Activated T-helper 1 cell treated with anti-CD3 and anti-CD28 coated beads, Interleukin-12 subunit alpha, Interleukin-12 subunit beta, Interleukin-2, Interleukin-4 antibody, amounts not matched to agents 30 ng/mL and 10 ng/mL and 1 ng/mL, durations not matched to agents 14 hours and 24 hours and 36 hours (primary cell): ENCODE results near the gene CFL2. TPM values are rescaled to one million over a fixed set of nuclear protein-coding genes. Genes with fewer than 3 reads are reported as not detected.
A peak's percentile ranks its signal among the peaks of the same experiment; 100 is the strongest.
"Not testable (repeated sequence)": the region's sequence is repeated elsewhere in the genome, so short reads cannot be mapped to it uniquely, and the experiment has no call there.

Source experiments
- DNase-seq: peaks from one replicate; pipeline ENCODE4 v3.0.0; 2021; ENCODE audit warnings: low spot score
- H3K27ac Mint-ChIP-seq: one replicate; pipeline ENCODE4 v1.8.0; 2021; ENCODE audit warnings: mild to moderate bottlenecking, mixed read lengths
- H3K27me3 Mint-ChIP-seq: one replicate; pipeline ENCODE4 v1.8.0; 2022; ENCODE audit warnings: mild to moderate bottlenecking, moderate library complexity, mixed read lengths; ENCODE audit not compliant: insufficient read depth
- H3K36me3 Mint-ChIP-seq: one replicate; pipeline ENCODE4 v1.8.0; 2021; ENCODE audit warnings: low read depth, mixed read lengths
- H3K4me1 Mint-ChIP-seq: one replicate; pipeline ENCODE4 v1.8.0; 2021; ENCODE audit warnings: low read depth, mixed read lengths
- H3K4me3 Mint-ChIP-seq: one replicate; pipeline ENCODE4 v1.8.0; 2021; ENCODE audit warnings: mild to moderate bottlenecking, moderate library complexity, mixed read lengths
- H3K9me3 Mint-ChIP-seq: one replicate; pipeline ENCODE4 v1.8.0; 2021; ENCODE audit warnings: mixed read lengths
- intact Hi-C: fragments of 100-400 bp; cut with micrococcal nuclease; formaldehyde crosslinking; loops from one replicate; pipeline ENCODE4 v1.15.1; 2024
- total RNA-seq: library from RNA; stranded (reverse); gene quantifications from 2 replicates; pipeline ENCODE4 v1.2.3, GENCODE V29; 2022

Gene CFL2
- 8.3 and 9.2 TPM in 2 replicates for total RNA-seq

- Mint-ChIP-seq H3K4me1 (peaks cover 33% of the 10 kb centered on the region), H3K4me3 (peak within 1 kb of the TSS; percentile 95), H3K27me3 (peaks cover 9% of the 10 kb centered on the region), H3K9me3 (no peaks in the 10 kb centered on the region), H3K36me3 (peaks cover 18% of the 10 kb centered on the region), H3K27ac (peak within 1 kb of the TSS; percentile 95)
- peak; percentile 51 for DNase-seq
- intact Hi-C loops: loop anchor here (1.0 to 10.0 kb wide), 6 partner anchors 84 to 702 kb away; partner anchors contain the start of genes FAM177A1, SNX6 and SRP54
These were observed at the start of gene CFL2 for GRCh38 chr14:34714320-34715126. Gene CFL2 (minus strand): TSS chr14:34714593. CDS start chr14:34714540, 53 bp downstream.

GRCh38 chr14:34755215-34755614, 40.8 kb upstream of the CFL2 start:
- H3K4me3 Mint-ChIP-seq: no peak overlapping the region
- DNase-seq: no peak
- no peaks in the 10 kb centered on the region for H3K4me1 Mint-ChIP-seq
- no peak overlapping the region for H3K27ac Mint-ChIP-seq
- H3K9me3 Mint-ChIP-seq: no peaks in the 10 kb centered on the region
- peaks cover 28% of the 10 kb centered on the region for H3K36me3 Mint-ChIP-seq
- no peaks in the 10 kb centered on the region for H3K27me3 Mint-ChIP-seq
- intact Hi-C loops: no loop called here

- Mint-ChIP-seq H3K27me3 (no peaks in the 10 kb centered on the region), H3K4me3 (no peak overlapping the region), H3K9me3 (no peaks in the 10 kb centered on the region), H3K36me3 (peaks cover 25% of the 10 kb centered on the region), H3K27ac (no peak overlapping the region), H3K4me1 (no peaks in the 10 kb centered on the region)
- intact Hi-C loops: no loop called here
- DNase-seq: no peak
These were observed 40.3 kb upstream of the CFL2 start for GRCh38 chr14:34754687-34755086.

- H3K27ac Mint-ChIP-seq: no peak overlapping the region
- H3K4me3 Mint-ChIP-seq: no peak overlapping the region
- H3K9me3 Mint-ChIP-seq: no peaks in the 10 kb centered on the region
- intact Hi-C loops: no loop called here
- H3K36me3 Mint-ChIP-seq: peaks cover 18% of the 10 kb centered on the region
- DNase-seq: no peak
- H3K4me1 Mint-ChIP-seq: no peaks in the 10 kb centered on the region
- no peaks in the 10 kb centered on the region for H3K27me3 Mint-ChIP-seq
These were observed 36.3 kb upstream of the CFL2 start for GRCh38 chr14:34750670-34751069.

- H3K9me3 Mint-ChIP-seq: no peaks in the 10 kb centered on the region
- H3K4me3 Mint-ChIP-seq: no peak overlapping the region
- peaks cover 14% of the 10 kb centered on the region for H3K36me3 Mint-ChIP-seq
- DNase-seq: no peak
- no peak overlapping the region for H3K27ac Mint-ChIP-seq
- no peaks in the 10 kb centered on the region for H3K4me1 Mint-ChIP-seq
- intact Hi-C loops: no loop called here
- H3K27me3 Mint-ChIP-seq: no peaks in the 10 kb centered on the region
These were observed 35.8 kb upstream of the CFL2 start for GRCh38 chr14:34750233-34750632.

- Mint-ChIP-seq H3K4me1 (no peaks in the 10 kb centered on the region), H3K9me3 (no peaks in the 10 kb centered on the region), H3K4me3 (no peak overlapping the region), H3K27ac (no peak overlapping the region), H3K36me3 (peaks cover 13% of the 10 kb centered on the region), H3K27me3 (no peaks in the 10 kb centered on the region)
- no peak for DNase-seq
- intact Hi-C loops: no loop called here
These were observed 35.0 kb upstream of the CFL2 start for GRCh38 chr14:34749408-34749807.

- Mint-ChIP-seq H3K36me3 (no peaks in the 10 kb centered on the region), H3K4me3 (no peak overlapping the region), H3K4me1 (peaks cover 11% of the 10 kb centered on the region), H3K9me3 (peaks cover 4% of the 10 kb centered on the region), H3K27me3 (peaks cover 12% of the 10 kb centered on the region), H3K27ac (no peak overlapping the region)
- intact Hi-C loops: no loop called here
- DNase-seq: no peak
These were observed 28.1 kb upstream of the CFL2 start for GRCh38 chr14:34742270-34743115.

GRCh38 chr14:34741840-34742239, 27.4 kb upstream of the CFL2 start:
- Mint-ChIP-seq H3K27me3 (peaks cover 12% of the 10 kb centered on the region), H3K27ac (no peak overlapping the region), H3K4me1 (peaks cover 11% of the 10 kb centered on the region), H3K9me3 (peaks cover 4% of the 10 kb centered on the region), H3K4me3 (no peak overlapping the region), H3K36me3 (no peaks in the 10 kb centered on the region)
- no peak for DNase-seq
- intact Hi-C loops: no loop called here

GRCh38 chr14:34740139-34740538, 25.7 kb upstream of the CFL2 start:
- Mint-ChIP-seq H3K4me1 (peaks cover 11% of the 10 kb centered on the region), H3K27me3 (peaks cover 12% of the 10 kb centered on the region)
- H3K9me3 Mint-ChIP-seq, H3K4me3 Mint-ChIP-seq, intact Hi-C loops, H3K27ac Mint-ChIP-seq, H3K36me3 Mint-ChIP-seq, DNase-seq: not testable (repeated sequence)

GRCh38 chr14:34737079-34737478, 22.7 kb upstream of the CFL2 start:
- H3K4me1 Mint-ChIP-seq, H3K9me3 Mint-ChIP-seq, H3K4me3 Mint-ChIP-seq, H3K27ac Mint-ChIP-seq, DNase-seq, intact Hi-C loops, H3K36me3 Mint-ChIP-seq: not testable (repeated sequence)
- H3K27me3 Mint-ChIP-seq: peaks cover 20% of the 10 kb centered on the region

GRCh38 chr14:34733245-34733644, 18.9 kb upstream of the CFL2 start:
- H3K27ac Mint-ChIP-seq: no peak overlapping the region
- intact Hi-C loops: no loop called here
- no peak overlapping the region for H3K4me3 Mint-ChIP-seq
- H3K27me3 Mint-ChIP-seq: peaks cover 14% of the 10 kb centered on the region
- no peaks in the 10 kb centered on the region for H3K4me1 Mint-ChIP-seq
- H3K36me3 Mint-ChIP-seq: no peaks in the 10 kb centered on the region
- no peaks in the 10 kb centered on the region for H3K9me3 Mint-ChIP-seq
- no peak for DNase-seq

GRCh38 chr14:34732802-34733201, 18.4 kb upstream of the CFL2 start:
- DNase-seq: no peak
- intact Hi-C loops: no loop called here
- H3K27ac Mint-ChIP-seq: no peak overlapping the region
- H3K4me1 Mint-ChIP-seq: no peaks in the 10 kb centered on the region
- no peak overlapping the region for H3K4me3 Mint-ChIP-seq
- peaks cover 12% of the 10 kb centered on the region for H3K27me3 Mint-ChIP-seq
- H3K9me3 Mint-ChIP-seq: no peaks in the 10 kb centered on the region
- no peaks in the 10 kb centered on the region for H3K36me3 Mint-ChIP-seq

GRCh38 chr14:34723867-34724266, 9.5 kb upstream of the CFL2 start:
- H3K27ac Mint-ChIP-seq: no peak overlapping the region
- intact Hi-C loops: loop anchor here (1.0 kb wide), 1 partner anchor 52 kb away; no protein-coding TSS in a partner anchor
- DNase-seq: no peak
- no peaks in the 10 kb centered on the region for H3K36me3 Mint-ChIP-seq
- H3K9me3 Mint-ChIP-seq: no peaks in the 10 kb centered on the region
- H3K4me3 Mint-ChIP-seq: no peak overlapping the region
- H3K27me3 Mint-ChIP-seq: peaks cover 31% of the 10 kb centered on the region
- peaks cover 8% of the 10 kb centered on the region for H3K4me1 Mint-ChIP-seq
